GM12878 (cell line): ENCODE data around the gene TMEM184C. TPM values are rescaled to one million over a fixed set of nuclear protein-coding genes. Genes with fewer than 3 reads are reported as not detected.

ENCODE experiments used
- ATAC-seq: fragments of 200-7000 bp; cut with Tn5 transposase; 3 replicates; pipeline ENCODE4 v1.9.1; 2020; ENCODE audit warnings: mild to moderate bottlenecking, moderate library complexity
- BruUV-seq: library from RNA; stranded (reverse); fragments of 400-500 nt; replicated peaks from 2 replicates; lab custom pipeline; 2021; lab: Mats Ljungman, UMichigan
- CTCF ChIA-PET: fragments of 300-600 bp; sonication (Branson Sonifier 250); formaldehyde crosslinking; extraction: SDS; loops from one replicate; lab custom pipeline; 2021; ENCODE audit warnings: inconsistent platforms; lab: Yijun Ruan, JAX
- POLR2A ChIA-PET: fragments of 350-600 bp; formaldehyde crosslinking; extraction: SDS; loops from one replicate; lab custom pipeline; 2021; ENCODE audit warnings: inconsistent platforms; lab: Charles Lee
- RAD21 ChIA-PET: fragments of 300-600 bp; sonication (Branson Sonifier 250); formaldehyde crosslinking; loops from one replicate; lab custom pipeline; 2023; ENCODE audit warnings: antibody characterized with exemption; ENCODE audit not compliant: unreplicated experiment; lab: Charles Lee
- SMC1A ChIA-PET: fragments of 300-600 bp; sonication (Branson Sonifier 250); formaldehyde crosslinking; loops from one replicate; lab custom pipeline; 2023; ENCODE audit not compliant: unreplicated experiment, uncharacterized antibody; lab: Charles Lee
- DNase-seq: peaks from one replicate; pipeline ENCODE4 v3.0.0-alpha.2; 2011; ENCODE audit warnings: low read depth, low spot score
- FAIRE-seq: peaks from 3 replicates; lab custom pipeline; 2011; peaks lifted over from hg19 to GRCh38; lab: Jason Lieb, UNC
- H2AFZ ChIP-seq: 2 replicates; pipeline ENCODE4 v1.6.0; 2011; ENCODE audit warnings: low read depth, low read length, control low read depth; ENCODE audit not compliant: control insufficient read depth
- H3K27ac ChIP-seq: 2 replicates; pipeline ENCODE4 v1.5.1; 2011; ENCODE audit warnings: control low read depth; ENCODE audit not compliant: control insufficient read depth, insufficient read depth
- H3K27me3 ChIP-seq, 2 experiments: replicated peaks in 1 of 2; 2 replicates each; pipeline versions ENCODE4 v1.6.0 to v1.6.1; 2011; ENCODE audit warnings: low read length in 1 of 2; ENCODE audit not compliant: control insufficient read depth in 2 of 2, insufficient read depth in 2 of 2
- H3K36me3 ChIP-seq, 2 experiments: 2 replicates each; pipeline ENCODE4 v1.5.1; 2011; ENCODE audit warnings: low read length in 1 of 2; ENCODE audit not compliant: control insufficient read depth in 2 of 2, insufficient read depth in 2 of 2
- H3K4me1 ChIP-seq: 2 replicates; pipeline ENCODE4 v1.6.1; 2011; ENCODE audit warnings: mild to moderate bottlenecking, low read length, moderate library complexity, mixed read lengths; ENCODE audit not compliant: control insufficient read depth, insufficient read depth
- H3K4me2 ChIP-seq: 2 replicates; pipeline ENCODE4 v1.6.0; 2011; ENCODE audit warnings: control low read depth; ENCODE audit not compliant: control insufficient read depth, insufficient read depth
- H3K4me3 ChIP-seq: fragments of 200-600 bp; sonication (generic); 2 replicates; pipeline ENCODE4 v1.5.1; 2016
- H3K79me2 ChIP-seq: 2 replicates; pipeline ENCODE4 v1.6.0; 2011; ENCODE audit warnings: low read length; ENCODE audit not compliant: control insufficient read depth, insufficient read depth
- H3K9ac ChIP-seq: 2 replicates; pipeline ENCODE4 v1.8.0; 2011; ENCODE audit warnings: low read length, control low read depth, mixed read lengths; ENCODE audit not compliant: control insufficient read depth, insufficient read depth
- H3K9me3 ChIP-seq: replicated peaks from 3 replicates; pipeline ENCODE4 v1.5.1; 2011; ENCODE audit warnings: mild to moderate bottlenecking, low read length; ENCODE audit not compliant: control insufficient read depth, insufficient read depth
- H4K20me1 ChIP-seq: 2 replicates; pipeline ENCODE4 v1.6.0; 2011; ENCODE audit not compliant: control insufficient read depth, insufficient read depth
- ATF3 ChIP-seq: IDR thresholded peaks from 2 replicates; pipeline ENCODE4 v1.6.1; 2011; ENCODE audit warnings: low read depth, mild to moderate bottlenecking, low read length, moderate library complexity, borderline replicate concordance; ENCODE audit errors: extremely low read depth
- CBX5 ChIP-seq: sonication (generic); IDR thresholded peaks from 2 replicates; pipeline ENCODE4 v1.6.1; 2016; ENCODE audit warnings: low read depth, moderate library complexity, mild to moderate bottlenecking, inconsistent platforms
- CREM ChIP-seq: IDR thresholded peaks from 2 replicates; pipeline ENCODE4 v1.6.1; 2014; ENCODE audit warnings: antibody characterized with exemption, low read depth
- E4F1 ChIP-seq: fragments of 450-650 bp; IDR thresholded peaks from 2 replicates; pipeline ENCODE4 v1.6.1; 2018; ENCODE audit warnings: borderline replicate concordance, mild to moderate bottlenecking; ENCODE audit not compliant: partially characterized antibody
- FOXM1 ChIP-seq: IDR thresholded peaks from 2 replicates; pipeline ENCODE4 v1.6.1; 2012; ENCODE audit warnings: low read depth, mild to moderate bottlenecking, inconsistent platforms, low read length, moderate library complexity
- IRF4 ChIP-seq: IDR thresholded peaks from 2 replicates; pipeline ENCODE4 v1.6.1; 2011; ENCODE audit warnings: low read depth, low read length
- MEF2B ChIP-seq: fragments of 450-650 bp; IDR thresholded peaks from 2 replicates; pipeline ENCODE4 v1.6.1; 2018; ENCODE audit warnings: mild to moderate bottlenecking, moderate library complexity; ENCODE audit not compliant: partially characterized antibody, poor library complexity, severe bottlenecking
- MTA2 ChIP-seq: fragments of 450-650 bp; IDR thresholded peaks from 2 replicates; pipeline ENCODE4 v1.6.1; 2016; ENCODE audit warnings: low read depth, mild to moderate bottlenecking, moderate library complexity
- MTA3 ChIP-seq: IDR thresholded peaks from 2 replicates; pipeline ENCODE4 v1.6.1; 2012; ENCODE audit warnings: low read length, inconsistent platforms, borderline replicate concordance
- MYC ChIP-seq: IDR thresholded peaks from 2 replicates; pipeline ENCODE4 v1.6.1; 2011; ENCODE audit warnings: mild to moderate bottlenecking, low read length, moderate library complexity, inconsistent platforms; ENCODE audit not compliant: insufficient read depth, insufficient replicate concordance, insufficient read length, severe bottlenecking
- NBN ChIP-seq: fragments of 450-650 bp; IDR thresholded peaks from 2 replicates; pipeline ENCODE4 v1.6.1; 2016
- NKRF ChIP-seq: fragments of 450-650 bp; conservative IDR thresholded peaks from 2 replicates; pipeline ENCODE4 v1.6.1; 2017; ENCODE audit warnings: mild to moderate bottlenecking, moderate library complexity
- NR2C1 ChIP-seq: fragments of 450-650 bp; IDR thresholded peaks from 2 replicates; pipeline ENCODE4 v1.6.1; 2017; ENCODE audit warnings: antibody characterized with exemption, mild to moderate bottlenecking, moderate library complexity
- RB1 ChIP-seq: fragments of 450-650 bp; formaldehyde crosslinking; IDR thresholded peaks from 2 replicates; pipeline ENCODE4 v1.6.1; 2017; ENCODE audit warnings: mild to moderate bottlenecking, borderline replicate concordance
- RBBP5 ChIP-seq: fragments of 200-600 bp; sonication (generic); conservative IDR thresholded peaks from 2 replicates; pipeline ENCODE4 v1.6.1; 2016
- RELB ChIP-seq: fragments of 450-650 bp; IDR thresholded peaks from 2 replicates; pipeline ENCODE4 v1.6.1; 2017; ENCODE audit warnings: low read depth, mild to moderate bottlenecking, moderate library complexity
- SMAD5 ChIP-seq: IDR thresholded peaks from 2 replicates; pipeline ENCODE4 v1.6.1; 2016; ENCODE audit warnings: antibody characterized with exemption, low read depth
- STAT3 ChIP-seq: IDR thresholded peaks from 2 replicates; pipeline ENCODE4 v1.6.1; 2011; ENCODE audit warnings: low read depth, low read length, improper control_type of control experiment
- ZNF24 ChIP-seq: fragments of 450-650 bp; IDR thresholded peaks from 2 replicates; pipeline ENCODE4 v1.6.1; 2017; ENCODE audit warnings: antibody characterized with exemption, mild to moderate bottlenecking
- WGBS: methylation state at CpG from one replicate; pipeline ENCODE4 v1.1.6; 2016; ENCODE audit warnings: low lambda C conversion rate; ENCODE audit not compliant: insufficient replicate concordance, insufficient coverage; ENCODE audit errors: missing lambda C conversion rate; 5-methylcytosine and 5-hydroxymethylcytosine counted together
- in situ Hi-C: fragments of 300-500 bp; cut with MboI; formaldehyde crosslinking; loops from 9 replicates; pipeline ENCODE4 v1.14.3; 2018; ENCODE audit warnings: mixed read lengths
- intact Hi-C: fragments of 100-400 bp; cut with micrococcal nuclease; formaldehyde crosslinking; loops from one replicate; pipeline ENCODE4 v1.14.2; 2022; ENCODE audit not compliant: unreplicated experiment
- polyA plus RNA-seq, 11 experiments: library from polyadenylated mRNA; depleted of rRNA in 4 of 11; unstranded in 6 of 11; stranded (reverse) in 5 of 11; fragments of >200 nt; fragmentation: Nextera tagmentation in 4 of 11; fragmentation: Illumina TruSeq in 1 of 11; extraction: Ambion mirVana in 4 of 11; extraction: Trizol in 1 of 11; gene quantifications; 1 replicate in 1 of 11; 2 replicates in 10 of 11; pipeline versions ENCODE4 v1.2.1 to v1.2.3, GENCODE V29; 2011 to 2016; ENCODE audit warnings: inconsistent platforms in 2 of 11, missing spikeins in 2 of 11, low read depth in 1 of 11
- total RNA-seq, 4 experiments: library from RNA; depleted of rRNA in 3 of 4; stranded (reverse); fragments of >200 nt in 3 of 4; fragmentation: Illumina TruSeq in 1 of 4; extraction: Trizol in 1 of 4; gene quantifications; 2 replicates each; pipeline versions ENCODE4 v1.2.1 to v1.2.3, GENCODE V29; 2013 to 2021

The TMEM184C gene
- total and polyA plus RNA-seq, 10 of the 15 experiments (the other 5 are each of a cell fraction or from before 2014, with no cell fraction given) = 3.4 to 22.6 (median 18.2) TPM

- no TSS peak for BruUV-seq
- ChIA-PET SMC1A (interaction anchor here (0.8 to 2.2 kb wide), 6 partner anchors 8 to 148 kb away, joined by 3 to 16 read pairs (median 5); partner anchors contain the start of genes ARHGAP10 and PRMT9), POLR2A (interaction anchor here (0.7 to 1.5 kb wide), 3 partner anchors 12 to 23 kb away, joined by 4 to 5 read pairs (median 5); no protein-coding TSS in a partner anchor), CTCF (interaction anchor here (0.7 to 2.2 kb wide), 7 partner anchors 12 to 149 kb away, joined by 3 to 15 read pairs (median 3); no protein-coding TSS in a partner anchor), RAD21 (interaction anchor here (1.0 to 1.5 kb wide), 5 partner anchors 14 to 149 kb away, joined by 3 to 8 read pairs (median 6); partner anchors contain the start of gene ARHGAP10)
- Histone ChIP-seq H3K36me3 (no peaks in the 10 kb centered on the region), H2AFZ (no peak overlapping the region), H3K4me1 (peaks cover 15% of the 10 kb centered on the region), H3K79me2 (no peaks in the 10 kb centered on the region), H3K4me3 (no peak overlapping the region; the same call in 1 of the 2 replicates), H3K27me3 (no peaks in the 10 kb centered on the region), H4K20me1 (no peaks in the 10 kb centered on the region), H3K27ac (peak overlapping the region; percentile 36; the same call in 1 of the 2 replicates), H3K9ac (no peak overlapping the region), H3K4me2 (no peak overlapping the region; the same call in 1 of the 2 replicates), H3K9me3 (no peaks in the 10 kb centered on the region)
- WGBS = 0% methylated on average over 1 of the region's 1 CpG
- in situ Hi-C loops = no loop called here
- FAIRE-seq (peak; percentile 84), DNase-seq (no peak), ATAC-seq (peak; percentile 91)
- intact Hi-C loops = no loop called here
- TF ChIP-seq ZNF24 (0 out of 2 replicates have a peak, but pooled peaks have one; percentile 53), NKRF (no peak), FOXM1 (no peak; the same call in 1 of the 2 replicates), CREM (no peak), IRF4 (no peak), MTA3 (no peak), RELB (peak; percentile 95), NBN (peak; percentile 58; the same call in 1 of the 2 replicates), STAT3 (no peak), E4F1 (no peak), RB1 (no peak), ATF3 (no peak), SMAD5 (no peak), MYC (no peak), MEF2B (peak; percentile 40), MTA2 (peak; percentile 75), NR2C1 (no peak), CBX5 (no peak), RBBP5 (no peak)
These were observed 100.7 kb downstream of the TMEM184C start for GRCh38 chr4:147717878-147718277.
